ENCODE measurements around the gene FBXL20. TPM values are rescaled to one million over a fixed set of nuclear protein-coding genes. Genes with fewer than 3 reads are reported as not detected.
"Not testable (repeated sequence)": the region's sequence is repeated elsewhere in the genome, so short reads cannot be mapped to it uniquely, and the experiment has no call there.

The FBXL20 gene
- total RNA-seq, 4 donors from 2014 or later = 10.4 to 15.4 (median 13.1) TPM

DNA sequence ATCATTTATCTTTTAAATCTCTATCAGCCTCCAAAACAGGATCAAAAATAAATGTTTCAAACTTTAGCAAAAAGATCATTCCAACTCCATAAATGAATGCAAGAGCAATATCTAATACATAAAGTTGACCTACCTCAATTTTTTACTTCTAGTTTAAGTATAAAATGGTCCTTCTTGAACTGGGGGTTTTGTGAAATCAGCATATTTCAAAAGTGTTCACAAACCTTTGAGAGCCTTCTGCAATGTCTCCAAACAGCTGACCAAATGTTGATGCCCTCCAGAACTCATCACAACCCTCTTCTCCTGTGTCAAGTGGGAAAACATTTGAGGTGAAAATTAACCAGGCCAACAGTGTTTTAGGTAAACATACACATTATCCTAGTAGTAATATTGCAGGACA is 41.9 kb upstream of the FBXL20 start:
- no peak for DNase-seq
- Histone ChIP-seq H3K36me3 (peaks cover 0 to 93% of the 10 kb centered on the region in 2 donors), H3K9me3 (no peaks in the 10 kb centered on the region), H3K27ac (no peak overlapping the region), H3K27me3 (no peaks in the 10 kb centered on the region), H3K4me3 (no peak overlapping the region), H3K4me1 (no peaks in the 10 kb centered on the region)
- no peak for TF ChIP-seq POLR2A (IDR thresholded peaks at IDR 0.05)
- TF ChIP-seq, protein P1, sequence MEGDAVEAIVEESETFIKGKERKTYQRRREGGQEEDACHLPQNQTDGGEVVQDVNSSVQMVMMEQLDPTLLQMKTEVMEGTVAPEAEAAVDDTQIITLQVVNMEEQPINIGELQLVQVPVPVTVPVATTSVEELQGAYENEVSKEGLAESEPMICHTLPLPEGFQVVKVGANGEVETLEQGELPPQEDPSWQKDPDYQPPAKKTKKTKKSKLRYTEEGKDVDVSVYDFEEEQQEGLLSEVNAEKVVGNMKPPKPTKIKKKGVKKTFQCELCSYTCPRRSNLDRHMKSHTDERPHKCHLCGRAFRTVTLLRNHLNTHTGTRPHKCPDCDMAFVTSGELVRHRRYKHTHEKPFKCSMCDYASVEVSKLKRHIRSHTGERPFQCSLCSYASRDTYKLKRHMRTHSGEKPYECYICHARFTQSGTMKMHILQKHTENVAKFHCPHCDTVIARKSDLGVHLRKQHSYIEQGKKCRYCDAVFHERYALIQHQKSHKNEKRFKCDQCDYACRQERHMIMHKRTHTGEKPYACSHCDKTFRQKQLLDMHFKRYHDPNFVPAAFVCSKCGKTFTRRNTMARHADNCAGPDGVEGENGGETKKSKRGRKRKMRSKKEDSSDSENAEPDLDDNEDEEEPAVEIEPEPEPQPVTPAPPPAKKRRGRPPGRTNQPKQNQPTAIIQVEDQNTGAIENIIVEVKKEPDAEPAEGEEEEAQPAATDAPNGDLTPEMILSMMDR (IDR thresholded peaks at IDR 0.05 in 4 of 5, conservative IDR thresholded peaks at IDR 0.05 in 1 of 5) = no peak
- in situ Hi-C loops (cut with MboI; ENCODE audit: low sequenced_read_pairs in 4 of 4) (no loop called here), intact Hi-C loops (cut with DNase I; ENCODE audit: low total_unique reads) (no loop called here)
- ATAC-seq = no peak

DNA sequence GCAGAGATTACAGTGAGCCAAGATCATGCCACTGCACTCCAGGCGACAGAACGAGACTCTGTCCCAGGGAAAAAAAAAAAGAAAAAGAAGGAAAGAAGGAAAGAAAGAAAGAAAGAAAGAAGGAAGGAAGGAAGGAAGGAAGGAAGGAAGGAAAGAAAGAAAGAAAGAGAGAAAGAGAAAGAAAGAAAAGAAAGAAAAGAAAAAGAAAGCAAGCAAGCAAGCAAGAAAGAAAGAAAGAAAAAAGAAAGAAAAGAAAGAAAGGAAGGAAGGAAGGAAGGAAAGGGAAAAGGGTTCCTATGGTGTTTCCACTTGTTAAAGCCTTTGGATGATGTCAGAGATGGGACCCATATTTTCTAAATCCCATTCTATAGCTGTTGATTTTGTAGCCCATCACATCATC is 38.4 kb upstream of the FBXL20 start:
- in situ Hi-C loops (cut with MboI; ENCODE audit: low sequenced_read_pairs in 4 of 4); intact Hi-C loops (cut with DNase I; ENCODE audit: low total_unique reads); H3K27me3 ChIP-seq; H3K4me1 ChIP-seq; H3K4me3 ChIP-seq; DNase-seq; H3K9me3 ChIP-seq; ATAC-seq; H3K27ac ChIP-seq: not testable (repeated sequence)
- peaks cover 0 to 84% of the 10 kb centered on the region in 2 donors for H3K36me3 ChIP-seq

DNA sequence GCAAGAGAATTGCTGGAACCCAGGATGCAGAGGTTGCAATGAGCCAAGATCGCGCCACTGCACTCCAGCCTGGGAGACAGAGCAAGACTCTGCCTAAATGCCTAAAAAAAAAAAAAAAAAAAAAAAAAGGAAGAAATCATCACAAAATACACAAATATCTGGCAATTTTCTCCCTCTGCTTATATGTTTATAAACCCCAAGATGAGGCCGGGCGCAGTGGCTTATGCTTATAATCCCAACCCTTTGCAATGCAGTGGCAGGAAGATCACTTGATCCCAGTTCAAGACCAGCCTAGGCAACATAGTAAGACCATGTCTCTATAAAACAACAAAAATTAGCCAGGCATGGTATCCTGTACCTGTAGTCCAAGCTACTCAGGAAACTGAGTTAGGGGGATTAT is 28.2 kb upstream of the FBXL20 start:
- no peak for DNase-seq
- Histone ChIP-seq H3K4me3 (no peak overlapping the region), H3K27me3 (no peaks in the 10 kb centered on the region), H3K4me1 (no peaks in the 10 kb centered on the region), H3K27ac (no peak overlapping the region), H3K36me3 (peaks cover 4 to 94% of the 10 kb centered on the region in 2 donors), H3K9me3 (no peaks in the 10 kb centered on the region)
- no peak for ATAC-seq
- intact Hi-C loops (cut with DNase I; ENCODE audit: low total_unique reads) = no loop called here
- TF ChIP-seq, protein P1 (IDR thresholded peaks at IDR 0.05 in 4 of 5, conservative IDR thresholded peaks at IDR 0.05 in 1 of 5) = no peak
- no peak for TF ChIP-seq POLR2A (IDR thresholded peaks at IDR 0.05)
- in situ Hi-C loops (cut with MboI; ENCODE audit: low sequenced_read_pairs in 4 of 4) = no loop called here

DNA sequence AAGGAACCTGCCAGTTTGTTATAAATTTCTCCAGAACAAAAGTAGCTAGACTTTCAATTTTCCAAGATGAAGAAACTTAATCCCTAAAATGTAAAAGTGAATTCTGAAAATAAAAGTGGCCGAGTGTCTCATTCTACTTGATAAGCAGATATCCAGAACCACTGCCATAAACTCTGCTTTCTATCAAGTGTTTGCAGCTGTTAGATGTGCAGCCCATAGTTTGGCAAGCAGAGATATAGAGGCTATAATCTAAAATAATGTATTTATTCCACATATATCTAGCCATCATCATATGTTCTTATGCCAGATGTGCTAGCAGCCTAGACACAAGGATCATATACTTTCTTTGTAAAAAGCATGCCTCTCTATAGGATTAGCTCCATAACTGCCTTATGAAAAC is 14.7 kb upstream of the FBXL20 start:
- intact Hi-C loops (cut with DNase I; ENCODE audit: low total_unique reads) (no loop called here), in situ Hi-C loops (cut with MboI; ENCODE audit: low sequenced_read_pairs in 4 of 4) (no loop called here)
- H3K27me3 ChIP-seq = no peaks in the 10 kb centered on the region

DNA sequence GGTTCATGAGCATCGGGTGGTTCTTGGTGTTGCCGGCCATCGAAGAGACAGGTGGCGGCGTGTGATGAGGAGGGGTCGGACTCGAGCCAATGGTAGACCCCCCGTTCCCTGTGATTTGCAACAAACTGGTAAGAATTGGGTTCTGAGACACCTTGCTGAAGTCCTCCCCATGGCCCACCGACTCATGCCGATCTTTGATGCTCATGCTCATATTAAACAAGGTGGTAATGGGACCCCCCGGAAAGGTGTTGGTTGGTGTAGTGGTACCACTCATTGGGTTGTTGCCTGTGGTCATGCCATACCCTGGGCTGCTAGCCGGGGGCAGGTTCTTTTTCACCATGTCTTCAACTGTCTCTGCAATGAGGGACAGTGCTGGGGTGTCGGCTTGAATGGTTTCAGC is 8.9 kb upstream of the FBXL20 start:
- ATAC-seq = no peak
- intact Hi-C loops (cut with DNase I; ENCODE audit: low total_unique reads) (no loop called here), in situ Hi-C loops (cut with MboI; ENCODE audit: low sequenced_read_pairs in 4 of 4) (no loop called here)
- TF ChIP-seq, protein P1 (IDR thresholded peaks at IDR 0.05 in 4 of 5, conservative IDR thresholded peaks at IDR 0.05 in 1 of 5) = no peak
- no peak for TF ChIP-seq POLR2A (IDR thresholded peaks at IDR 0.05)
- Histone ChIP-seq H3K27me3 (no peaks in the 10 kb centered on the region), H3K27ac (no peak overlapping the region), H3K4me1 (no peaks in the 10 kb centered on the region), H3K36me3 (peaks cover 3 to 74% of the 10 kb centered on the region in 2 donors), H3K4me3 (no peak overlapping the region), H3K9me3 (no peaks in the 10 kb centered on the region)
- no peak for DNase-seq

More for the DNA sequence above, 14.7 kb upstream of the FBXL20 start:
- no peak overlapping the region for H3K4me3 ChIP-seq
- TF ChIP-seq, protein P1 (IDR thresholded peaks at IDR 0.05 in 4 of 5, conservative IDR thresholded peaks at IDR 0.05 in 1 of 5) = no peak
- TF ChIP-seq POLR2A (IDR thresholded peaks at IDR 0.05) = no peak
- no peaks in the 10 kb centered on the region for H3K4me1 ChIP-seq
- DNase-seq (no peak), ATAC-seq (no peak)
- peaks cover 0 to 87% of the 10 kb centered on the region in 2 donors for H3K36me3 ChIP-seq
- no peak overlapping the region for H3K27ac ChIP-seq
- no peaks in the 10 kb centered on the region for H3K9me3 ChIP-seq
